ENCODE results near the gene NPFF. TPM values are rescaled to one million over a fixed set of nuclear protein-coding genes. Genes with fewer than 3 reads are reported as not detected.

The NPFF gene
- polyA plus RNA-seq, 1 donor (not counting 4 experiments of a cell fraction or from before 2014, with no cell fraction given), result not detected

GRCh38 chr12:53485955-53486735 lies 21.1 kb downstream of the NPFF start:
- FAIRE-seq (no peak), DNase-seq (ENCODE audit: low read depth, low spot score) (no peak)
- TF ChIP-seq EZH2 (IDR thresholded peaks at IDR 0.05; ENCODE audit: low read length), result no peak
- H3K27ac ChIP-seq (ENCODE audit: control insufficient read depth, insufficient read depth, low read length), result no peak overlapping the region
- no peak overlapping the region for H2AFZ ChIP-seq (ENCODE audit: control insufficient read depth, low read length)
- H3K9me1 ChIP-seq (ENCODE audit: control insufficient read depth, extremely low read depth, insufficient read depth, low read length), result no peaks in the 10 kb centered on the region
- peaks cover 12 to 25% of the 10 kb centered on the region in 2 experiments for H3K36me3 ChIP-seq (ENCODE audit: control insufficient read depth in 2 of 2, extremely low read depth in 1 of 2, insufficient read depth in 2 of 2, low read length in 2 of 2)
- no peaks in the 10 kb centered on the region for H3K9me3 ChIP-seq (ENCODE audit: control insufficient read depth, low read depth, low read length)
- dilution Hi-C loops (cut with MboI; ENCODE audit: extremely low pct_ligation_motif_present, low sequenced_read_pairs), result no loop called here
- no peaks in the 10 kb centered on the region for H3K79me2 ChIP-seq (ENCODE audit: control insufficient read depth, insufficient read depth, low read length)
- H3K4me1 ChIP-seq (ENCODE audit: control insufficient read depth, extremely low read depth, insufficient read depth, low read length), result peaks cover 17% of the 10 kb centered on the region
- H3K4me3 ChIP-seq (ENCODE audit: control insufficient read depth in 2 of 3, extremely low read depth in 1 of 3, insufficient read depth in 2 of 3, low read depth in 1 of 3, low read length in 3 of 3), result no peak overlapping the region
- H3K9ac ChIP-seq (ENCODE audit: control insufficient read depth, extremely low read depth, insufficient read depth, low read length), result no peak overlapping the region
- no peak overlapping the region for H3K4me2 ChIP-seq (ENCODE audit: control insufficient read depth, extremely low read depth, insufficient read depth, low read depth, low read length)
- H3K27me3 ChIP-seq (ENCODE audit: control insufficient read depth, extremely low read depth, insufficient read depth, low read length), result no peaks in the 10 kb centered on the region
- H4K20me1 ChIP-seq (ENCODE audit: control insufficient read depth, extremely low read depth, insufficient read depth, low read length), result peaks cover 7% of the 10 kb centered on the region

- peaks cover 23% of the 10 kb centered on the region for H3K4me1 ChIP-seq (ENCODE audit: control insufficient read depth, extremely low read depth, insufficient read depth, low read length)
- peaks cover 11% of the 10 kb centered on the region for H4K20me1 ChIP-seq (ENCODE audit: control insufficient read depth, extremely low read depth, insufficient read depth, low read length)
- H3K79me2 ChIP-seq (ENCODE audit: control insufficient read depth, insufficient read depth, low read length), result no peaks in the 10 kb centered on the region
- H3K27ac ChIP-seq (ENCODE audit: control insufficient read depth, insufficient read depth, low read length), result no peak overlapping the region
- dilution Hi-C loops (cut with MboI; ENCODE audit: extremely low pct_ligation_motif_present, low sequenced_read_pairs), result no loop called here
- FAIRE-seq (no peak), DNase-seq (ENCODE audit: low read depth, low spot score) (no peak)
- H3K9me1 ChIP-seq (ENCODE audit: control insufficient read depth, extremely low read depth, insufficient read depth, low read length), result peaks cover 3% of the 10 kb centered on the region
- TF ChIP-seq EZH2 (IDR thresholded peaks at IDR 0.05; ENCODE audit: low read length) (no peak), CTCF (optimal IDR thresholded peaks at IDR 0.05 in 1 of 3, IDR thresholded peaks at IDR 0.05 in 1 of 3, conservative IDR thresholded peaks at IDR 0.05 in 1 of 3; ENCODE audit: extremely low read depth in 1 of 3, insufficient read depth in 2 of 3, low read length in 3 of 3) (no peak)
- H3K9ac ChIP-seq (ENCODE audit: control insufficient read depth, extremely low read depth, insufficient read depth, low read length), result no peak overlapping the region
- no peaks in the 10 kb centered on the region for H3K9me3 ChIP-seq (ENCODE audit: control insufficient read depth, low read depth, low read length)
- no peak overlapping the region for H3K4me3 ChIP-seq (ENCODE audit: control insufficient read depth in 2 of 3, extremely low read depth in 1 of 3, insufficient read depth in 2 of 3, low read depth in 1 of 3, low read length in 3 of 3)
- peaks cover 13 to 32% of the 10 kb centered on the region in 2 experiments for H3K36me3 ChIP-seq (ENCODE audit: control insufficient read depth in 2 of 2, extremely low read depth in 1 of 2, insufficient read depth in 2 of 2, low read length in 2 of 2)
- no peak overlapping the region for H2AFZ ChIP-seq (ENCODE audit: control insufficient read depth, low read length)
- H3K27me3 ChIP-seq (ENCODE audit: control insufficient read depth, extremely low read depth, insufficient read depth, low read length), result no peaks in the 10 kb centered on the region
- H3K4me2 ChIP-seq (ENCODE audit: control insufficient read depth, extremely low read depth, insufficient read depth, low read depth, low read length), result no peak overlapping the region
Observed at GRCh38 chr12:53484686-53485575, 22.4 kb downstream of the NPFF start.

Measured in keratinocyte (primary cell).